ENCODE data around the gene CMC2. TPM values are rescaled to one million over a fixed set of nuclear protein-coding genes. Genes with fewer than 3 reads are reported as not detected.

The CMC2 gene
- total and polyA plus RNA-seq, 7 experiments from 2014 or later: 28.3 to 78.4 (median 45.8) TPM

DNA sequence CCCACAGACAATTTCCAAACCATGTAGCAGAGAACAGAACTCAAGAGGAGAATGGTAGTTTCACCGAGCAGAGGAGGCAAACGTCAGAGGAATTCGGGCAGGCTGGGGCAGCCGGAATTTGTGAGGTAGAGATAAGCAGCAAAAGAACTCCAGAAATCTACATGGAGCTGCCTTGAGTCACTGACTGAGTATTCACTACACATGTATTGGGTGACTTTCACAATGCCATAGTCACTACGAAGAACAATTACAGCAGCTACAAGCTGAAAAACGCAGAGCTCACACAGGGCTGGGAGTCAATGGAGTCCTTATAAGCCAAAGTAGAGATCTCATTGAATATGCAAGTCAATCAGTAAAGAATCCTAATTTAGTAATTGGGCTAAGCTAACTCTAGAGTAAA is 13.4 kb downstream of the CMC2 start:
- Mint-ChIP-seq H3K4me1 (peaks cover 11 to 71% (median 49%) of the 10 kb centered on the region in 7 donors), H3K27ac (peak overlapping the region in 2 of 9 donors; percentile 2 to 26), H3K27me3 (no peaks in the 10 kb centered on the region), H3K9me3 (no peaks in the 10 kb centered on the region), H3K36me3 (peaks cover 0 to 48% (median 21%) of the 10 kb centered on the region in 5 donors), H3K4me3 (peak overlapping the region in 1 of 10 donors; percentile 2)
- Histone ChIP-seq H3K27ac (ENCODE audit: low read depth, low read length) (no peak overlapping the region), H3K4me1 (ENCODE audit: control insufficient read depth in 2 of 2, insufficient read depth in 2 of 2, low read length in 2 of 2) (peaks cover 4% of the 10 kb centered on the region in 2 donors), H3K36me3 (ENCODE audit: control insufficient read depth in 2 of 3, insufficient read depth in 3 of 3, low read length in 3 of 3) (no peaks in the 10 kb centered on the region), H3K9me3 (ENCODE audit: control insufficient read depth in 2 of 3, low read length in 3 of 3) (no peaks in the 10 kb centered on the region), H3K4me3 (ENCODE audit: low read length) (no peak overlapping the region), H3K27me3 (ENCODE audit: control insufficient read depth in 2 of 2, insufficient read depth in 2 of 2, low read length in 2 of 2) (no peaks in the 10 kb centered on the region)
- ChIA-PET POLR2A (interaction anchor here (0.7 kb wide), 2 partner anchors 11 to 763 kb away, joined by 3 read pairs; no protein-coding TSS in a partner anchor), CTCF (interaction anchor here (0.9 to 1.0 kb wide), 2 partner anchors 10 to 14 kb away, joined by 5 to 8 read pairs; partner anchors contain the start of genes CENPN and CMC2)
- DNase-seq (no peak), ATAC-seq (no peak)
- intact Hi-C loops (cut with micrococcal nuclease): loop anchor here in 1 of 2 donors (10.0 kb wide), 1 partner anchor 1661 kb away; no protein-coding TSS in a partner anchor

DNA sequence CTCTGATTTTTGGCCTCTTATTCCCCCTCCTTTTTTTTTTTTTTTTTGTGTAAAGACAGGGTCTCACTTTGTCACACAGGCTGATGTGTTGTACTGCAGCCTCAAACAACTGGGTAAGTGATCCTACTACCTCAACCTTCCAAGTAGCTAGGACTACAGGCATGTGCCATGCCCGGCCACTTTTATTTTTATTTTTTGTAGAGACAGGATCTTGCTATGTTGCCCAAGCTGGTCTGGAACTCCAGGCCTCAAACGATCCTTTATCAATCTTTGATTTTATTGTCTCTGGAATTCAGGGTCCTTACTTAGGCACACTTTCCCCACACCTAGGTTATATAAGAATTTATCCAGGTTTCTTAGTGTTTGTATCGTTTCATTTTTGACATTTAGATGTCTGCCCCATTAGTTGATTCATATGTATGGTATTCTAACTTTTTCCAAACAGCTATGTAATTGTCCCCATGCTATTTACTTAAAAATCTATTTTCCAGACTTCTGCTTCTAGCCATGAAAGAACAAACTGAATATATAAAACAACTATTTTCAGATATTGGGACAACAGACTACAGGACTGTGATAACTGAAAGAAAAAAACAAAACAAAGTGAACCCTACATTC is 13.9 kb downstream of the CMC2 start:
- Histone ChIP-seq H3K4me1 (ENCODE audit: control insufficient read depth in 2 of 2, insufficient read depth in 2 of 2, low read length in 2 of 2) (peaks cover under 1 to 4% of the 10 kb centered on the region in 2 donors), H3K9me3 (ENCODE audit: control insufficient read depth in 2 of 3, low read length in 3 of 3) (no peaks in the 10 kb centered on the region), H3K27me3 (ENCODE audit: control insufficient read depth in 2 of 2, insufficient read depth in 2 of 2, low read length in 2 of 2) (no peaks in the 10 kb centered on the region), H3K27ac (ENCODE audit: low read depth, low read length) (no peak overlapping the region), H3K36me3 (ENCODE audit: control insufficient read depth in 2 of 3, insufficient read depth in 3 of 3, low read length in 3 of 3) (no peaks in the 10 kb centered on the region), H3K4me3 (ENCODE audit: low read length) (no peak overlapping the region)
- Mint-ChIP-seq H3K27me3 (no peaks in the 10 kb centered on the region), H3K4me3 (peak overlapping the region in 1 of 10 donors; percentile 2), H3K9me3 (no peaks in the 10 kb centered on the region), H3K36me3 (peaks cover 0 to 48% (median 21%) of the 10 kb centered on the region in 5 donors), H3K27ac (peak overlapping the region in 3 of 9 donors; percentile 2 to 50 (median 26)), H3K4me1 (peaks cover 9 to 71% (median 49%) of the 10 kb centered on the region in 7 donors)
- DNase-seq: no peak
- intact Hi-C loops (cut with micrococcal nuclease): loop anchor here in 1 of 2 donors (10.0 kb wide), 1 partner anchor 1662 kb away; no protein-coding TSS in a partner anchor
- POLR2A ChIA-PET: interaction anchor here (0.7 kb wide), 2 partner anchors 12 to 764 kb away, joined by 3 read pairs; no protein-coding TSS in a partner anchor
- CTCF ChIA-PET: interaction anchor here (0.9 to 1.0 kb wide), 2 partner anchors 11 to 14 kb away, joined by 5 to 8 read pairs; partner anchors contain the start of genes CENPN and CMC2
- ATAC-seq: no peak

GRCh38 chr16:80991792-80992430 is 14.8 kb downstream of the CMC2 start:
- Histone ChIP-seq H3K4me1 (ENCODE audit: control insufficient read depth in 2 of 2, insufficient read depth in 2 of 2, low read length in 2 of 2) (peaks cover 0 to 8% of the 10 kb centered on the region in 2 donors), H3K36me3 (ENCODE audit: control insufficient read depth in 2 of 3, insufficient read depth in 3 of 3, low read length in 3 of 3) (no peaks in the 10 kb centered on the region), H3K27ac (ENCODE audit: low read depth, low read length) (no peak overlapping the region), H3K4me3 (ENCODE audit: low read length) (no peak overlapping the region), H3K9me3 (ENCODE audit: control insufficient read depth in 2 of 3, low read length in 3 of 3) (no peaks in the 10 kb centered on the region), H3K27me3 (ENCODE audit: control insufficient read depth in 2 of 2, insufficient read depth in 2 of 2, low read length in 2 of 2) (no peaks in the 10 kb centered on the region)
- intact Hi-C loops (cut with micrococcal nuclease): loop anchor here in 1 of 2 donors (10.0 kb wide), 1 partner anchor 1663 kb away; no protein-coding TSS in a partner anchor
- Mint-ChIP-seq H3K4me1 (peaks cover 15 to 70% (median 47%) of the 10 kb centered on the region in 7 donors), H3K27ac (peak overlapping the region in 1 of 9 donors; percentile 45), H3K4me3 (no peak overlapping the region), H3K27me3 (no peaks in the 10 kb centered on the region), H3K36me3 (peaks cover 0 to 49% (median 20%) of the 10 kb centered on the region in 5 donors), H3K9me3 (no peaks in the 10 kb centered on the region)
- POLR2A ChIA-PET: no interaction called here
- DNase-seq (no peak), ATAC-seq (no peak)
- CTCF ChIA-PET: no interaction called here

- intact Hi-C loops (cut with micrococcal nuclease): loop anchor here in 1 of 2 donors (10.0 kb wide), 1 partner anchor 1664 kb away; no protein-coding TSS in a partner anchor
- Mint-ChIP-seq H3K27me3 (no peaks in the 10 kb centered on the region), H3K36me3 (peaks cover 0 to 53% (median 23%) of the 10 kb centered on the region in 5 donors), H3K9me3 (no peaks in the 10 kb centered on the region), H3K4me1 (peaks cover 21 to 68% (median 49%) of the 10 kb centered on the region in 7 donors), H3K4me3 (no peak overlapping the region), H3K27ac (no peak overlapping the region)
- Histone ChIP-seq H3K4me3 (ENCODE audit: low read length) (no peak overlapping the region), H3K4me1 (ENCODE audit: control insufficient read depth in 2 of 2, insufficient read depth in 2 of 2, low read length in 2 of 2) (peaks cover 0 to 11% of the 10 kb centered on the region in 2 donors), H3K9me3 (ENCODE audit: control insufficient read depth in 2 of 3, low read length in 3 of 3) (no peaks in the 10 kb centered on the region), H3K36me3 (ENCODE audit: control insufficient read depth in 2 of 3, insufficient read depth in 3 of 3, low read length in 3 of 3) (no peaks in the 10 kb centered on the region), H3K27ac (ENCODE audit: low read depth, low read length) (no peak overlapping the region), H3K27me3 (ENCODE audit: control insufficient read depth in 2 of 2, insufficient read depth in 2 of 2, low read length in 2 of 2) (no peaks in the 10 kb centered on the region)
- POLR2A ChIA-PET: no interaction called here
- DNase-seq: no peak
- no peak for ATAC-seq
- CTCF ChIA-PET: interaction anchor here (0.6 kb wide), 1 partner anchor 13 kb away, joined by 3 read pairs; no protein-coding TSS in a partner anchor
Observed at GRCh38 chr16:80990978-80991377, 15.7 kb downstream of the CMC2 start.

GRCh38 chr16:80990577-80990976 is 16.1 kb downstream of the CMC2 start:
- H3K36me3 ChIP-seq (ENCODE audit: control insufficient read depth in 2 of 3, insufficient read depth in 3 of 3, low read length in 3 of 3): no peaks in the 10 kb centered on the region
- intact Hi-C loops (cut with micrococcal nuclease): loop anchor here in 1 of 2 donors (10.0 kb wide), 1 partner anchor 1664 kb away; no protein-coding TSS in a partner anchor
- H3K27ac Mint-ChIP-seq: no peak overlapping the region
- no peaks in the 10 kb centered on the region for H3K27me3 Mint-ChIP-seq
- no peak overlapping the region for H3K27ac ChIP-seq (ENCODE audit: low read depth, low read length)
- DNase-seq (no peak), ATAC-seq (no peak)
- H3K4me3 ChIP-seq (ENCODE audit: low read length): no peak overlapping the region
- H3K9me3 Mint-ChIP-seq: no peaks in the 10 kb centered on the region
- no peaks in the 10 kb centered on the region for H3K27me3 ChIP-seq (ENCODE audit: control insufficient read depth in 2 of 2, insufficient read depth in 2 of 2, low read length in 2 of 2)
- ChIA-PET POLR2A (no interaction called here), CTCF (interaction anchor here (0.6 kb wide), 1 partner anchor 14 kb away, joined by 3 read pairs; no protein-coding TSS in a partner anchor)
- H3K9me3 ChIP-seq (ENCODE audit: control insufficient read depth in 2 of 3, low read length in 3 of 3): no peaks in the 10 kb centered on the region
- peaks cover 0 to 11% of the 10 kb centered on the region in 2 donors for H3K4me1 ChIP-seq (ENCODE audit: control insufficient read depth in 2 of 2, insufficient read depth in 2 of 2, low read length in 2 of 2)
- peaks cover 0 to 55% (median 23%) of the 10 kb centered on the region in 5 donors for H3K36me3 Mint-ChIP-seq
- peaks cover 23 to 66% (median 52%) of the 10 kb centered on the region in 7 donors for H3K4me1 Mint-ChIP-seq
- no peak overlapping the region for H3K4me3 Mint-ChIP-seq

GRCh38 chr16:80989801-80990200 is 16.9 kb downstream of the CMC2 start:
- Mint-ChIP-seq H3K4me3 (no peak overlapping the region), H3K9me3 (no peaks in the 10 kb centered on the region), H3K27me3 (no peaks in the 10 kb centered on the region), H3K27ac (no peak overlapping the region), H3K4me1 (peaks cover 25 to 69% (median 55%) of the 10 kb centered on the region in 7 donors), H3K36me3 (peaks cover 0 to 50% (median 23%) of the 10 kb centered on the region in 5 donors)
- CTCF ChIA-PET: no interaction called here
- Histone ChIP-seq H3K9me3 (ENCODE audit: control insufficient read depth in 2 of 3, low read length in 3 of 3) (no peaks in the 10 kb centered on the region), H3K36me3 (ENCODE audit: control insufficient read depth in 2 of 3, insufficient read depth in 3 of 3, low read length in 3 of 3) (no peaks in the 10 kb centered on the region), H3K4me3 (ENCODE audit: low read length) (no peak overlapping the region), H3K27ac (ENCODE audit: low read depth, low read length) (no peak overlapping the region), H3K27me3 (ENCODE audit: control insufficient read depth in 2 of 2, insufficient read depth in 2 of 2, low read length in 2 of 2) (no peaks in the 10 kb centered on the region), H3K4me1 (ENCODE audit: control insufficient read depth in 2 of 2, insufficient read depth in 2 of 2, low read length in 2 of 2) (peaks cover 0 to 11% of the 10 kb centered on the region in 2 donors)
- intact Hi-C loops (cut with micrococcal nuclease): loop anchor here in 1 of 2 donors (10.0 kb wide), 1 partner anchor 1665 kb away; no protein-coding TSS in a partner anchor
- POLR2A ChIA-PET: interaction anchor here (1.0 kb wide), 1 partner anchor 8 kb away, joined by 3 read pairs; no protein-coding TSS in a partner anchor
- ATAC-seq (no peak), DNase-seq (no peak)
